ENCODE measurements around the gene OR5AC2.

OR5AC2 gene, protein sequence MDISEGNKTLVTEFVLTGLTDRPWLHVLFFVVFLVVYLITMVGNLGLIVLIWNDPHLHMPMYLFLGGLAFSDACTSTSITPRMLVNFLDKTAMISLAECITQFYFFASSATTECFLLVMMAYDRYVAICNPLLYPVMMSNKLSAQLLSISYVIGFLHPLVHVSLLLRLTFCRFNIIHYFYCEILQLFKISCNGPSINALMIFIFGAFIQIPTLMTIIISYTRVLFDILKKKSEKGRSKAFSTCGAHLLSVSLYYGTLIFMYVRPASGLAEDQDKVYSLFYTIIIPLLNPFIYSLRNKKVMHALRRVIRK

DNA sequence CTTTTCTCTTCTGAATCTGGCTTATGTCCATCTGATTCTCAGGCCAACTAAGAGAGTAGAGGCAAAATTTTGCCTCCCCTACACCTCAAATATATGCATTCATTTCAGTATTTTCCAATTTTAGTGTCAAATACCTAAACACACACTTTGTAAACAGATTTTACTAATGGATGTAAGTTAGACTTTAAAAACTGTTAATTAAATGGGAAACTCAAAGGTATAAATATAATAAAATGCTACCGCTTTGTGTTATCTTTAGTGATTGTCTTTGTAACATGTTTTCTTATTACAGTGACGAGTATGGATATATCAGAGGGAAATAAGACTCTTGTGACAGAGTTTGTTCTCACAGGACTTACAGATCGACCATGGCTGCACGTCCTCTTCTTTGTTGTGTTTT is at the start of gene OR5AC2:
OR5AC2 (plus strand) TSS at position 301 of the 400 bp plus-strand sequence; CDS start at position 301, 0 bp downstream.
- no peak for DNase-seq

DNA sequence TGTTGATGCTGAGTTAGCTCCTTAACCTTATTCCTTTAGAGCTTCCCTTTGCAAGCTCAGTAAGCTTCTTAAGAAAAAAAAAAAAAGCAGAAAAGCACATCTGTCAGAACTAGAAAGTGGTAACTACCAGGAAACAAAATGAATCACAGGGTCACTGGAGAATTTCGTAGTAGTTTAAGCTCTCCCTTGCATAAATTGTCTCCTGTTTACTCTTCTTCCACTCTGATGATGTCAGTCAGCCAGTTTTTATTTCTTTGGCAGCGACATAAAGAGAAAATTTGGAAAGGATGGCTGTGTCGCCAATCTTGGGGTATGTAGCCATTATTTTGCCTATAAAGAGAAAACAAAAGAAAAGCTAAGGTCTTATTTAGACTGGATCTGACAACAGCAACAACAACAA is 48.7 kb upstream of the OR5AC2 start:
- no peak for DNase-seq

DNA sequence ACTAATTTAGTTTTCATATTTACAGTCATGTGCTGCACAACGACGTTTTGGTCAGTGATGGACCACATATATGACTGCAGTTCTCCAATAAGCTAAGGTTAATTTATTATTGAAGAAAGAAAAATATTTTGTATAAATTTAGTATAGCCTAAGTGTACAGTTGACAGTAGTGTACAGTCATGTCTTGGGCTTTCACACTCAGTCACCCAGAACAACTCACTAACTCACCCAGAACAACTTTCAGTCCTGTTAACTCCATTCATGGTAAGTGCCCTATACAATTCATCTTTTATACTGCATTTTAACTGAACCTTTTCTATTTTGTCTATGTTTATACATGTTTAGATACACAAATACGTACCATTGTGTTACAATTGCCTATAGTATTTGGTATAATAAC is 48.1 kb upstream of the OR5AC2 start:
- DNase-seq: no peak

DNA sequence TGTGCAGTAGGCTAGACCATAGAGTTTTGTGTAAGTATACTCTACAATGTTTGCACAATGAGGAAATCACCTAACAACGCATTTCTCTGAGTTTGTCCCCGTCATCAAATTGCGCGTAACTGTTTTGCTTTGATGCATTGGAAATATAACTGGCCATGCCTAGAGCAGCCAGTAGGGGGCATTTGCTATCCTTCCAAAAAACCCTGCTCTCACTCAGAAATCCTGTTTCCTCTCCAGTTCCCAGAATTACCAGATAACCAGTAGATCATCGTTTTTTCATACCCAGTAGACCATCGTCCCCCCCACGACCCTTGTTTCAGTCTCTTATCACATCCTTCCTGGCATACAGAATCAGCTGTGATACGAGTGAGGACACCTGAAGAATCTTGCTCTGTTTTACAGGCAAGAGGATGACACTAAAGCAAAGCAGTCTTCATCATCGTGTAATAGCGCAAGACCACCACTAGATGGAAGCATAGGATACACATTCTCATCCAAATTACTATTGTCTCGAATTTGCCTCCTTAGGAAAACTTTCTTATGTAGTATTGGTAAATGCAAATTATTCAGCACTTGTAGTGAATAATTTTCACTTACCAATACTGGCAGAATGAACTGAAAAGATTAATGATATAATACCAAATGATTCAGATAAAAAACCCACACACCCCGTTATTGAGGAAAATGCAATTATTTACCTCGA is 47.5 kb upstream of the OR5AC2 start:
- peak; percentile 71 for DNase-seq

DNA sequence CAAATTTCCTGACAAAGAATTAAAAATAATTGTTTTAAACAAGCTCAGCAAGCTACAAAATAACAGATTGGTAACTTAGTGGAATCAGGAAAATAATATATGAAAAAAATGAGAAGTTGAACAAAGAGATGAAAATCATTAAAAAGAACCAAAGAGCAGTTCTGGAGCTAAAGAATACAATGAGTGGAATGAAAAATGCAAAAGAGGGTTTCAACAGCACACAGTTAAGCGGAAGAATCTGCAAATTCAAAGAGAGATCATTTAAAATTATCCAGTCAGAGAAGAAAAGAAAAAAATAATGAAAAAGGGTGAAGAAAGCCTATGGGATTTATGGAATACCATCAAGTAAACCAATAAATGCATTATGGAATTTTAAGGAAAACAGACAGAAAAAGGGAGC is 45.6 kb upstream of the OR5AC2 start:
- DNase-seq: no peak

DNA sequence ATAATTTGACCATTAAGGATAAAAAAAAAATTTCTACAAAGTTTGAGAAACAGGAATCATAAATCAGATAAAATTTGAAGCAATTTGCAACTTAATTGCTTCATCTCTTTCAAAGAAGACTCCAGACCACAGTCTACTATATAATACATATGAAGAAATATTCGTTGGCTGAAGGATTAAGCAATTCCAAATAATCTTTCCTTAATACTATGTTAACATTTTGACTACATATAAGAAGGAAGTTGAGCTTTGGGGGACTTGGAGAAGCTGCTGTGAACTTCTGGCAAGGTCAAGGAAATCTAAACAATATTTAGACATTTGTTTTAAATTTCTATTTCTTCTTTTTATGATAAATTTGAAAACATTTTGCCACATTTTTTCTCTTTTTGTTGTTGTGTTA is 38.4 kb upstream of the OR5AC2 start:
- no peak for DNase-seq

DNA sequence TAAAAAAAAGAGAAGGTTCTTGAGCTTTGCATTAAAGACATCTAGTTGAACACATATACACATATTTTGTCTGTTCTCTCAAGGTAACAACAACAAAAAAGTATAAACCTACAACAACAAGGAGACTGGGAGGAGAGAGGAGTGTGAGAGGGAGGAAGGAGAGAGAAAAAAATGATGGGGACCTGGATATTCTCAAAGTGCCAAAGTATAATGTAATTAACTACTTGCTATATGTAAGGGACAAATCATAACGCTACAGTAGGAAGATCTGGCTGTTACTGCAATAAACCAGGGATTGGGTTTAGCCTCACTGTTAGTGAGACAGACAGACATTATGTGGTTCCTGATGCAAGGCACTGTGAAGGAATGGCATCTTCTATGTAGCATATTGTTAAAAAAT is 37.7 kb upstream of the OR5AC2 start:
- DNase-seq: no peak

DNA sequence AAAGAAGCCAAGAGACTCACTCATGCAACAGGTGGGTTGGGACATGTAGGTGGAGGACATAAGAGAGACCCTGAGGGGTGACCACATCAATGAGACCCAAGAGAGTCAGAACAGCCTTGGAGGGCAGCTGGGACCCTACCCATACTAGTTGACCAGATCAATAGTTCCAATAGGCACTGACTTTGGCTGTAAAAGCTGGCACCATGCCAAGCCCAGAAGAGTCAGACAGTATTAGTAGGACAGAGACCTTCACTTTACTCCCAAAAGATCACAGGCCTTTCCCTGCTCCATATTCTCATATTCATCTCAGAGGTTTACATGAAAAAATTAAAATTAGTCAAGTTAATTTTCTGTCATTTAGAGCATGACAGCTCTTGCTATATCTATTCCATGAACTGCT is 30.9 kb upstream of the OR5AC2 start:
- DNase-seq: no peak

DNA sequence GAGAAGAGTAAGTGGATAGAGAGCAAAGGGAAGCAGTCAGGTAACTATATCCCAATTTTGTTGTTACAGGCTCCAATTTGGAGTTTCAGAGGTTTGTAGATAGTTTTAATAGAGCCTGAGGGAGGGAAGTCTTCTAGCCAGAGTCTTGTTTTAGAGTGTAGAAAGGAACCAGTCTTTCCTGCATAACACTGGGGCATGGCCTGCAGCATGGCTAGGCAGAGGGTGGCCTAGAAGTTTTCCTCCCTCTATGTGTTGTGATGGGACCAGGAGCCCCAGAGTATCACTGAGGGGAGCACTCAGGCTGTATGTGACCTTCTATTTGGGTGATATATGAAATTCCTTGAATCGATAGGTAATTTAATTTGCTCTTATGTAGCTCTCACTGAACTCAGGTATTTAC is 29.3 kb upstream of the OR5AC2 start:
- no peak for DNase-seq

DNA sequence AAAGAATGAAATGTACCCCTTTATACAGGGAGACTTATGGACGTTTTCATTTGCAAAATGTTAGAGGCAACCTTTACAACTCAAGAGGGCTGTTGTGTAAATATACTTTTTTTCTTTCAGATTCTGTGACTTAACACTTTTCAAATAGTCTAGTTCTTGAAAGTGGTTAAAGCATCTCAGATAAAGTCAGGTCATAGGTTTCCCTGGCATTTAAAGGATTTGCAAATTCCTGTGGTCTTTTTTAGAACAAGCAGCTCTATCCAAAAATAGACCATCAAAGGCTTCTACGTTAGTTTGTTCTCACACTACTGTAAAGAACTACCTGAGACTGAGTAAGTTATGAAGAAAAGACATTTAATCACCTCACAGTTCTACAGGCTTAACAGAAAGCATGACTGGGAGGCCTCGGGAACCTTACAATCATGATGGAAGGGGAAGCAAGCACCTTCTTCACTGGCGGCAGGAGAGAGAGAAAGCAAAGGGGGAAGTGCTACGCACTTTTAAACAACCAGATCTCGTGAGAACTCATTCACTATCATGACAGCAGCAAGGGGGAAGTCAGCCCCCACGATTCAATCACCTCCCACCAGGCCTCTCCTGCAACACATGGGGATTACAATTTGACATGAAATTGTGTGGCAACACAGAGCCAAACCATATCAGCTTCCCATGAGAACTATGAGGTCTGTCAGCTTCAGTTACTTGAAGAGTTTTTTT is 28.6 kb upstream of the OR5AC2 start:
- DNase-seq: no peak

DNA sequence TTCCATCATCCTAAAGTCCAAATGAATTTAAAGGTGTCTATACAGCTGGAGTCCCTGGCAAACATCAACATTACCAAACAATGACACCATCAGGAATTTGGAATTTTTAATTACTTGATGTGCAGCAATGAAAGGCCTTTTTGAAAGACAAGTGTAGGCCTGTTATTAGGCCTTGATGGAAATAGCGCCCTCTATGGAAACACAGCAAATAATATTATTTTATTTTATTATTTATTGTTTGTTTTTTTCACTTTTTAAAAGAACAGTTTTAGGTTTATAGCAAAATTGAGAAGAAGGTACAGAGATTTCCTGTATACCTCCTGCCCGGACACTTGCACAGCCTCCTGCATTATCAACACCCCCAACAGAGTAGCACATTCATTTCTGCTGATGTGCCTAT is 18.1 kb upstream of the OR5AC2 start:
- no peak for DNase-seq

DNA sequence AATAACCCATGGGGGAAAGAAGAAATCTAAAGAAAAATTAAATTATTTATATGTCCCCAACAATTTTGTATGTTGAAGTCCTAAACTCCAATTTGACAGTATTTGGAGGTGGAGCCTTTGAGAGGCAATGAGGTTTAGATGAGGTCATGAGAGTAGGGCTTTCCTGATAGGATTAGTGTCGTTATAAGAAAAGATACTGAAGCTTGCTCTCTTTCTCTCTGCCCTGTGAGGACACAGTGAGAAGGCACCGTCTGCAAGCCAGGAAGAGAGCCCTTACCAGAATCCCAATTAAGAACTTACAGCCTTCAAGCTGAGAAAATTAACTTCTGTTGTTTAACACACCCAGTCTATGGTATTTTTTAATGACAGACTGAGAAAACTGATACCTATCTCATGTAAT is 16.1 kb upstream of the OR5AC2 start:
- no peak for DNase-seq

DNA sequence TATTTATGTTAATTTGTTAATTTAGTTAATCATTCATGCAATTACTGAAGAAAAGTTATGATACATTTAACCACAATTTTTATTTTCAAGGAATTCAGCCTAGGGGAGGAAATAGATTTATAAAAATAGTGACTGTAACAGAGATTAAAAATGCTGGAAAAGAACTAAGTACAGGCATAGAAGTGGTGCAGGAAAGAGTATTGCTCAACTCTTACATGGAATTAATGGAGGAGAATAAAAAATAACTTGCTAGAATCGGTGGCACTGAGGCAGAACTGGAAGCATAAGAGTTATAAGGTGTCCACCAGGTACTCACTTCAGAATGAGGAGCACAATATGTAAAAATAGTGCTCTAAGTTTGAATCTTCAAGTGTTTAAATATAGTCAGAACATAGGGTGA is 13.5 kb upstream of the OR5AC2 start:
- DNase-seq: no peak

DNA sequence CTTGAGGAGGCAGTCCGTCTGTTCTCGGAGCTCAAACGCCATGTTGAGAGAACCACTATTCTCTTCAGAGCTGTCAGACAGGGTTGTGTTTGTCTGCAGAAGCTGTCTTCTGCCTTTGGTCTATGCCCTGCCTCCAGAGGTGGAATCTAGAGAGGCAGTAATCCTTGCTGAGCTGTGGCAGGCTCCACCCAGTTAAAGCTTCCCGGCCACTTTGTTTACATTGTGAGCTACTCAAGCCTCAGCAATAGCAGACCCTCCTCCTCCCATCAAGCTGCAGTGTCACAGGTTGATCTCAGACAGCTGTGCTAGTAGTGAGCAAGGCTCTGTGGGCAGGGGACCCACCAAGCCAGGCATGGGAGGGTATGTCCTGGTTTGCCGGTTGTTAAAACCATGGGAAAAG is 8.9 kb downstream of the OR5AC2 start:
- no peak for DNase-seq

DNA sequence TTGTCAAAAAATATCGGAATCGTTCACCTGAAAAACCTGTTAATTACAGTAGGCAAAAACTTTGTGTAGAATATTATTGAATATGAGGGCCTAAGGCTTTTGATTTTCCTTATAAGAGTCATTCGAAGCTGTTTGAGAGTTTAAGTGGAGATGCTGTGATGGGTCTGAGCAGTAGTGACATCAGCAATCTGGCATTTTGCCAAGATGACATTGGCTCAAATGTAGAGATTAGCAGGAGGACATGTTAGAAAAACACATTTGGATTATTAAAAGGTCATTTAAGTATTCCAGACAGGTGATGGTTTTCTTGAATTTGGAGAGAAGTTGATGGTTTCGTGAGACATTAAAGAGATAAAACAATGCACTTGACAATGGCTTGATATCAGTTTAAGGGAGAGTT is 12.9 kb downstream of the OR5AC2 start:
- no peak for DNase-seq

DNA sequence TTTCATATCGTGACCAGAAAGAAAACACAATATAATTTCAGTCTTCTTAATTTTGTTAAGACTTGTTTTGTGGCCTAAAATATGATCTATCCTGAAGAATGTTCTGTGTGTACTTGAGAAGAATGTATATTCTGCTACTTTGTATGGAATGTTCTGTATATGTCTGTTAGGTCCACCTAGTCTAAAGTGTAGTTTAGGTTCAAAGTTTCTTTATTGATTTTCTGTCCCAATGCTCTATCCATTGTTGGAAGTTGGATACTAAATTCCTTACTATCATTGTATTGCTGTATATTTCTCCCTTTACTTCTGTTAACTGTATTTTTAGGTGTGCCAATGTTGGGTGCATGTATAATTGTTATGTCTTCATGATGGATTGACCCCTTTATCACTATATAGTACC is 21.2 kb downstream of the OR5AC2 start:
- no peak for DNase-seq

DNA sequence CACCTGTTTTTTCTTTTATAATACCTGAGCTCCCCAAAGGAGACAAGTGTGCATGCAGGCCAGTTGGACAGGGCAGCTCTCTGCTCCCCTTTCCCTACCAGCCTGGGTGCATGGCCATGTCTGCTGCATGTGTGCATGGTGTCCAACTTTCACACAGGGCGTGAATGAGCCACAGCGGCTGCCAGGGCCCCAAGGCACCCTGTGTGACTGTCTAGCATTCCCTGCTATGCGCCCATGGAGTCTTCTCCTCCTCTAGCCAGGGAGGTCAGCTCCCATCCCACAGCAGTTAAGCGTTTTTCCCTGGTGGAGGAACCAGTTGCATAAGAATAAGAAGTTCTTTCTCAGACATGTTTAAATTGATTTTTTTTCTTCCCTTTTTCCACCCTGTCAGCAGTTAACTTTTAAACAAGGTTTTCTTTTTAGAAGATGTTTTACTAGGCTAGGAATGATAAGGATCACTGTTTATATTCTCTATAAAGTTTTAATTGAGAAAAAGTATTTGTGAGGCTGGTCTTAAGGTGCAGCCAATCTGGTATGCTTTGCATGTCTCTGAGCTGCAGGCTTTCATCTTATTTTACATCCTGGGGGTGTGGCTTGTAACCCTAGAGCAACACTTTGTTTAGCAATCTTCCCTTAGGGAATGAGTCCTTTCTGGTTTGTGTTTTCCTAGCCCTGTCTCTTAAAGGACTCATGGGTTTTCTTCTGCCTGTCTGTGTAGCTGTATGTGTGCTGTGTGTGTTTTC is 23.0 kb downstream of the OR5AC2 start:
- no peak for DNase-seq

DNA sequence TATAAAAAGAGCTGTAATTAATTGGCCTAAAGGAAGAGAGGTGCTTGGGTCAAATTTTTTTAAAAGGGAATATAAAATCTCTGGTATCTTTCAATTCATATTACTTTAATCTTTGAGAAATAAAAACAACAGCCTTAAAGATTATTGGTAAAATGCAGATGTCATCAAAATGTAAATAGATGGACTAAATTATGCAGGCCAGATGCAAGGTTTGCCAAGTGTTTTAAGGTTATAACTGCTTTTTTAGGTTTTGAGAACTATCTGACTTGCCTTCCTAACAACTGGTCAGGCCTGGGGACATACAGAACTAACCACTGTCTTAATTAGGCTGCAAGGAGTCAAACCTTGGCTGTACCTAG is 23.6 kb downstream of the OR5AC2 start:
- DNase-seq: no peak

DNA sequence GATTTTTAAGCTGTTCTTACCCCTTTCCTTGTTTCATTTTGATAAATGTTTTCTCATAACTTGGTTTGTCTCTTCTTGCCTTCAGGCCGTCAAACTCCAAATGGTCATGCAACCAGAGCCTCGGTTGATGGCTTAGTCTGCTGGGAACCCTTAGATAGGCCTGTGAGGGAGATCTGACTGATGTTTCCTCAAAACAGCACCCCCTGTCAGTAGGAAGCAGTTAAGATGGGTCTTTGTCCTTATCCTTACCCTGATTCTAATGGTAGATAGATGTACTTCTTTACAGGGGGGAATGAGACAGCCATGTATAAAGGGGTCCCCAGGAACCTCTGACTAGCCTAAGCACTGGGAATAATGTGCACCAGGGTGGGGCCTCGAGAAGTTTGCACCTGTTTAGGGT is 27.3 kb downstream of the OR5AC2 start:
- DNase-seq: no peak

DNA sequence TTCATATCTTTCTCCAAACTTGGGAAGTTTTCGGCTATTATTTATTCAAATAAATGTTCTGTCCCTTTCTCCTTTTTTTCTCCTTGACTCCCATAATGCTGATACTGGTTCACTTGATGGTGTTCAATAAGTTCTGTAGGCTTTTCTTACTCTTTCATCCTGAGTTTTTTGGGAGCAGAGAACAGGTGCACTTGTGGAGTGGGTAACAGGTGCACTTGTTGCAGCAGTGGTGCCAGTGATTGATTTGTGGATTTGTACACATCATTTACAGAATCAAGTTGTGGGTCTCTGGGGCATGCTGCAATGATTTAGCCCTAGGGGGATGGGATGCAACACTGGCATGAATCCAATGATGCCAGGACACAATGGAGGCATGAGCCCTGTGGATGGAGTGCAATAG is 28.7 kb downstream of the OR5AC2 start:
- no peak for DNase-seq

DNA sequence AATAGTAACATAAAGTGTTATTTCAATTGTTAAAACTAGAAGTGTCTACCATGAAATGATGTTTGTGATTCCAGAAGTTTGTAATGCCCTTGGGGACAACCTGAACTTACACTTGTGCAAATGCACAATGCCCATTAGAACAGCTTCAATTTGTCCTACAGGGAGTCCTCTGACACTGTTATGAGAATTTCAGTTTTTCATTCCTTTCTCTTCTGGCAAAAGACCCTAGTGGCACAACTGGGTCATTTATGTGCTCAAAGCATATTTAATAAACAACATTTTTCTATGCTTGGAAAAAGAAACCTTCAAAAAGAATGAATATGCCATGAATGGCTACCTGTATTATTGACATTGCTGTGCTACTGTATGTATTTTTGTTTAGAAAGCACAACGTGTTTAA is 43.4 kb downstream of the OR5AC2 start, which contains the start of gene OR5H1:
OR5H1 (plus strand) TSS at position 301 of the 400 bp plus-strand sequence. CDS start 1,977 bp downstream, outside the sequence.
- DNase-seq: no peak

DNA sequence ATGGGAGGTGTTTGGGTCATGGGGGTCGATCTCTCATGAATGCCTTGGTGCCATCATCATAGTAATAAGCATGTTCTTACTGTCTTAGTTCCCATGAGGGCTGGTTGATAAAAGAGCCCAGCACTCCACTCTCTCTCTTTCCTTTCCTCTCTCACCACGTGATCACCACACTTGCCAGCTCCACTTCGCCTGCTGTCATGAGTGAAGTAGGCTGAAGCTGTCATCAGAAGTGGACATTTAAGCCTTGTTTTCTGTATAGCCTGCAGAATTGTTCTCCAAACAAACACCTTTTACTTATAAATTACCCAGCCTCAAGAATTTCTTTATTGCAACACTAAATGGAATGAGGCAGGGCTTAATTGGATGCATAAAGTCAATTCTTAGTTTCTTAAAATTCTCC is 49.7 kb downstream of the OR5AC2 start:
- no peak for DNase-seq

Data from activated naive CD4-positive, alpha-beta T cell treated with anti-CD3 and anti-CD28 coated beads, Interleukin-2, amount 50 U/mL, for 16 hours (primary cell).